Left cardiac atrium (tissue), 4 donors: Measurements from ENCODE around the gene ADIPOR2. TPM values are rescaled to one million over a fixed set of nuclear protein-coding genes. Genes with fewer than 3 reads are reported as not detected.

Source experiments
- ATAC-seq, 2 donors: fragments of 200-7000 bp; cut with Tn5 transposase; one replicate each; pipeline ENCODE4 v1.9.1; 2020; ENCODE audit warnings: mild to moderate bottlenecking in 2 of 2, moderate library complexity in 2 of 2
- DNase-seq: peaks from one replicate; pipeline ENCODE4 v3.0.0-alpha.2; 2020
- intact Hi-C, 2 donors: fragments of 100-400 bp; cut with DNase I; formaldehyde crosslinking; loops; one replicate each; pipeline versions ENCODE4 v1.14.1 to v1.15.1; 2022 to 2023
- total RNA-seq, 2 donors: library from RNA; stranded (reverse); fragmentation: NEBNext Ultra II Directional; extraction: Animal tissue kit (Norgen Biotek cat#: 25700); gene quantifications; one replicate each; pipeline ENCODE4 v1.2.1, GENCODE V29; 2021
- donor health status: DM: no; HTN: yes; CAD: no.
- donor health status: DM: no; HTN: yes; CAD: no; lungs with severe emphysema.
- donor health status: DM: yes; HTN: yes; CAD: no.
- donor health status: Dilated cardiomyopathy.

Gene ADIPOR2
- total RNA-seq, 2 donors from 2014 or later = 50.3 to 53.1 TPM

DNA sequence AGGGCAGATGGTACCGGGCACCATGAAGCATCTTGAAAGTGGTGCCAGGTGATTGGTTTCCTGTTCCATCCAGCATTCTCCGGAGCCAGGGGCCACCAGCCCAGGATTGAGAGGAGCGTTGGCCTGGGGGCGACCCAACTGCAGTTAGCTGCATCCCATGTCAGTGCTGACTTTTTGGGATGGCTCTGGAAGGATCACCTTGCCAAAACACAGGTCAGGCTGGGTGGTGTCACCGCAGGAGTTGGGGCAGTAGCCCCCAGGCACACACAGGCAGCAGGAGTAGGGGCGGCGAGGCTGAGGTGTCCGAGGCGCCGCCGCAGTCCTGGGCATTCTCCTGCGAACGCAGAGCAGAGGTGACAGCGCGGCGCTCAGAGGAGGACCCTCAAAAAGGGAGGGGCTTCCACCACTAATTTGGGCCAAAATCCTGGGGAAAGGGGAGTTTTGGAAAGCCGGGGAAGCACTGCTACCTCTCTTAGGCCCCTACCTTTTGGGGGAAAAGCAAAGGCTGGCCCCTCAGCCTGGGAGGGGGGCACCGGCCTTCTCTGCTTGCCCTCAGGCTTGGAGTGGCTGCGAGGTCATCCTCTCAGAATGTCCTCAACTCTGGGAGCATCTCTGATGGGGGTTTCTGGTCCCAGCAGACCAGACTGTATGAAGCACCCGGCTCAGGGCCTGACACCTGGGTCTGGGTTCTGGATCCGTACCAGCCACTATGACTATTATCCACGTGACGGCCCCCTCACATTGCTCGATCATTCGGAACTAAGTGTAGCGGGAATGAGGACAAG lies 102.7 kb downstream of the ADIPOR2 start:
- ATAC-seq (no peak), DNase-seq (no peak)
- intact Hi-C loops = loop anchor here (5.0 to 10.0 kb wide), 2 partner anchors 141 to 241 kb away; no protein-coding TSS in a partner anchor

DNA sequence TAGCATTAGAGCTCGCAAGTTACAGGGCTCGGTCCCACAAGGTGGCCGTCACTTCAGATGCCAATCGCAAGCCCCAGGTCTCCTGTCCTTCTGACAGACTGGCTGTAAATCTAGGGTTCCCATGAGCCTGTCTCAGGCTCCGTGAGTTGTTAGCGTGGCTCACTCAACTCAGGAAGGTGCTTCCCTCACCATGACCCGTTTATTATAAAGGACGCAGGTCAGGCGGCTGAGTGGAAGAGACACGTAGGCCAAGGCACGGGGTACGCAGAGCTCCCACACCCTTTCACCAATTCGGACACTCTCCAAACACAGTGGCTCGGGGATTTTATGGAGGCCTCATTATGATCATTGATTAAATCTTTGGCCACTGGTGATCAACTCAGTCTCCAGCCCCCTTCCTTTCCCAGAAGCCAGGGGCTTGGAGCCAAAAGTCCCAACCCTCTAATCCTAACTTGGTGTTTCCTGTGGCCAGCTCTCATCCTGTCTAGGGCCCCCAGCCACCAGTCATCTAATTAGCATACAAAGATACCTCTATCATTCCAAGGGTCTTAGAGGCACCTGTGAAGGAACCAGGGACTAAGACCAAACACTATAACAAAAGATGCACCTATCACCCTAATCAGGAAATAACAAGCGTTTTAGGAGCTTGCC lies 103.7 kb downstream of the ADIPOR2 start:
- DNase-seq (no peak), ATAC-seq (no peak)
- intact Hi-C loops = loop anchor here (5.0 to 10.0 kb wide), 2 partner anchors 142 to 240 kb away; no protein-coding TSS in a partner anchor

DNA sequence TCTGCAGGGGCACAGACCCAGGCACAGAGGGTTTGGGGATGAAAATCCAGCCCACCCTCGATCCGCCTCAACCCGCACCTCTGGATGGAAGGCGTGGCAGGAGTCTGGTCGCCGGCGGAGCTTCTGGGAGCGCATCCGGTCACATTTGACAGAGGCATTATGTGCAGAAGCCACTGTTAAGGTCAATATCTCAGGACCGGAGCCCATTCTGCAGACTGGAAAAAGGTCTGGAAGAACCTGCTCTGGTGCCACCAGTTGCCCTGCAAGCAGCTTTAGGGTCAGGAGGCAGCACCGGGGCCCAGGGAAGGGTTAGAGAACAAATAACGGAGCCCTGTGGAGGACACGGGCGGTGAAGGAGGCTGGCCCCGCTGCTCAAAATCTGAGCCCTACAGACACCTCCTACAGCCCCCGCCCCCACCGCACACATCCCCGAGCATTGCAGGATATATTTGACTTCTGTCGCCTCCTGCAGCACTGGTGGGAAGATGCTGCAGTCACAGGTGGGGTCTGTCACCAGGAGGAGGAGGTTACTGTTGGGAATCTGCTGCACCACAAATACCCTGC lies 104.4 kb downstream of the ADIPOR2 start:
- no peak for ATAC-seq
- DNase-seq = no peak
- intact Hi-C loops = loop anchor here (10.0 kb wide), 1 partner anchor 239 kb away; no protein-coding TSS in a partner anchor

DNA sequence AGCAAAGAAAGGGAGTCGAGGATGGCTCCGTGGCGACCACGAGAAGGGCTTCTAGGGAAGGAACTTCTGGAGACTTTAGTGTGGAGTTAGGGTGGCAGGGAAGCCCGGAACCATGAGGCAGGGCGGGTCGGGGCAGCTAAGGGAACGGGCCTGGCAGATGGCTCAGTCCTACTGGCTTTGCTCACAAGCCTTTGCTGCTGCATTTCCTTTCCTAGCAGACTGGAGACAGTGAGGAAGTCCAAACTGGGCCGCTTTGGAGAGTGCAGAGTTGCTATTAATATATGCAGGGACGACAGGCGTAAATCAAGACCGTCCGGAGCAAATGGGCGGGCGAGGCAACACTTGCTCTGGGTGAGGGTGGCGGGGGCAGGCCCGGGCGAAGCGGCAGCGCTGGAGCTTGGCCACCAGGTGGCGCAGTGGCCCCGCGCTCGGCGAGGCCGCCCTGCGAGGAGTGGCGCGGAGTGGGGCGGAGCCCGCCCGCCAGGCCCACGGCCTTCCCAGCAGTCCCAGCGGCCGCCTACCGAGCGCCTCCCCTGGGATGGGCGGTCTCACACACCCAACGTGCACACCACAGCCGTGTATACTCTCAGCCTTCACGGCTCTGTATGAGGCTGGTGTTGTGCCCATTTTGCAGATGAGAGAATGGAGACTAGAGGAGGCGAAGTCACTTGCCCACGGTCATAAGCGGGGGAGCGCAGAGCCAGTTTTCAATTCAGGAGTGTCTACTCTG lies 105.1 kb downstream of the ADIPOR2 start:
- intact Hi-C loops = loop anchor here (1.0 to 10.0 kb wide), 3 partner anchors 143 to 239 kb away; no protein-coding TSS in a partner anchor
- peak; percentile 95 to 97 for ATAC-seq
- peak; percentile 96 for DNase-seq

DNA sequence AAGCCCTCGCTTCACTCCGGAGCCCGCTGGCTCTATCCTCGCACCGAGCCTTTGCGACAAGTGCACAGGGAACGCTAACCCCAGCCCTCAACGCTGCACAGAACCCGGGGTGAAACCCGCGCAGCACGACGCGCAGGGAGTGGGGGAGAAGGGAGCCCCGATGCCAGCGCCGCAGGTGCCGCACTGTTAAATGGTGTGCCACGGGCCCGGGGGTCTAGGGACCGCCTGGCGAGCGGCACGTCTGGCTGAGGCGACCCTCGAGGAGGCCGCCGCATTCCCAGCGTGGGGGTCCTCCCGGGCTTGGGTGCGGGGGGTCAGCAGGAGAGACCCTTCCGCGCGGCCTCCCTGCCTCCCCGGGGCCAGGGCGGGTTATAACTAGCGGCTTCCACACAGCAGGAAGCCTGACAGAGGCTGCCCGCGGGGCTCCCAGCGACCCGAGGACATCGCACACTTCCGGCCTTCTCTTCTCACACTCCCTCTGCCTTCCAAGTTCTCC lies 105.7 kb downstream of the ADIPOR2 start:
- ATAC-seq = peak; percentile 39 to 48
- DNase-seq = no peak
- intact Hi-C loops = loop anchor here (1.0 to 10.0 kb wide), 3 partner anchors 142 to 238 kb away; no protein-coding TSS in a partner anchor

DNA sequence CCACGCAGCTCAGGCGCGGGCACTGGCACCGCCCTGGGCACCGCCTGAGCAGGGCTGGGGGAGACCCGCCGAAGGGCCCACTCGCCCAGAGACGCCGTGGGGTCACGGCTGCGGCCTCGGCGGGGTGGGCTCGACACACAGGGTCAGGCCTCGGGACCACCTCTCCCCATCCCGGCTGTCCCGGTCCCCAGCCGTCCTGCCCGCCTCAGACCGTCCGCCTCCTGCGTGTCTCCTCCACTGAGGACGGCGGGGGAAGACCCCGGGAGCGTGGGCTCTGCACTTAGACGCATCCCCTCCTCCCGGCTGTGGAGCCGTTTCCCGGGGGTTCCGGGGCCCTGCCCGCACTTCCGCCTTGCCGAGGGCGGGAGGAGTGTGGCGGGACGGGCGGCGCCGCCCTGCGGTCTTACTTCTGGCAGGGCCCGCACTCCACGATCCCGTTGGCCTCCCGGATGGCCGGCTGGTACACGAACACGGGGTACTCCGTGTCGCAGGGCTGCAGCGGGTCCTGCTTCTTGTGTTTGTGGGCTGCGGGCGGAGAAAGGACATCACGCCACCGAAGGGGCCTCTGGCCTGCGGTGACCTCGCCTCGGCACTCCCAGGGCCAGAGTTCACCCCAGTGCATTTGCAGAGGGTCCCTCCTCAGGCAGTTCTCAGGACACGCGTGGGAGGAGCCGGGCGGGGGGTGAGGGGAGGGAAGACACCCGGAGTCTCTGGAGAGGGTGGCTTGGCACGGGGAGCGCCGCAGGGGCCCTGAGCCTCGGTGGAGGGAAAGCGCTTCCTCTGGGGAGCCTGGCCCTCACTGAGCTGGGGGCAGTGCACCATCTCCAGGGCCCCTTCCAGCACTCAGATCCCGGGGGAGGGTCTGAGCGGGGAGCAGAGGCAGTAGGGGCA lies 106.4 kb downstream of the ADIPOR2 start:
- ATAC-seq = peak; percentile 34 to 59
- intact Hi-C loops = loop anchor here (2.0 to 10.0 kb wide), 2 partner anchors 142 to 238 kb away; no protein-coding TSS in a partner anchor
- DNase-seq = peak; percentile 78

DNA sequence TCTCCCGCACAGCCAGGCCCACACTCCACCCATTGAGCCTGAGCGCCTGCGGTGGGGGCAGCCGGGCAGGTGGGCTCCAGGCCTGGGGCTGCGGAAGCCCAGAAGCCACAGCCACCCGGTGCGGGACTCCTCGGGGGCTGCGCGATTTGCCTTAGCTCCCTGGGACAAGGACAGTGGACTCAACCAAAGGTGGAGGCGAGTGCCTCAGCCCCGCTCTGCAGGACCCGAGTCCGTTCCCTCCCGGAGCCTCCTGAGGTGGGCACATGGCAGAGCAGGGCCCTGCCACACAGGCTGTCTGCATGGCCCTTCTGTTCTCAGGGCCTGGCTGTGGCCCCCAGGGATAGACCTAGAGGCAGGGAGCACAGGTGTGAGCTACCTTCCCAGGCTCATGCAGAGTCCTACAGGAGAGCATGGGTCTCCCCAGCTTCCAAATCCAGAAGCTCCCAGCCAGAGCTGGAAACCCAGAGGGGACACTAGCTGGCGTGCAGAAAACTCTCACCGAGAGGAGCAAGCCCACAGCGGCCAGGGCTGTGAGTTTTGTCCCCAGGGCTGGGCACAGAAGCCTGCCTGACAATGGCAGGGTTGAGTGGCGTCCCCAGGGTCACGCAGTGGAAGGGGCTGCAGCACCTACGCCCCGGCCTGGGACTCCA lies 107.2 kb downstream of the ADIPOR2 start:
- no peak for ATAC-seq
- DNase-seq = no peak
- intact Hi-C loops = loop anchor here (2.0 to 10.0 kb wide), 2 partner anchors 141 to 237 kb away; no protein-coding TSS in a partner anchor

DNA sequence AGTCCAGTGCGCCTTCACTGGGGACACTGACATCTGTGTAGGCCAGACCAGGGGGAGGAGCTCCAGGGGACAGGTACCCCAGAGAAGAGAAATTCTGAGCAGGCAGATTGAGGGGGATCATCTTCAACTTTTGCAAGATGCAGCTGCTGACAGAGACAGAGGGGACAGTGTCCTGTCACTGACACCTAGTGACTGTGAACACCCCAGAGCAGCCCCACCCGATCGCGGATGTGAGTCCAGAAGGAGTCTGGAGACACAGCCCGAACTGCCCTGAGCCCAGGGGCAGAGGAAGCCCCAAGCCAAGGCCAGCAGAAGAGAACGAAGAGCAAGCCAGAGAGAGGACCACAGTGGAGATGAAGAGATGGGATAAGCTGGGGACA lies 107.8 kb downstream of the ADIPOR2 start:
- no peak for ATAC-seq
- no peak for DNase-seq

DNA sequence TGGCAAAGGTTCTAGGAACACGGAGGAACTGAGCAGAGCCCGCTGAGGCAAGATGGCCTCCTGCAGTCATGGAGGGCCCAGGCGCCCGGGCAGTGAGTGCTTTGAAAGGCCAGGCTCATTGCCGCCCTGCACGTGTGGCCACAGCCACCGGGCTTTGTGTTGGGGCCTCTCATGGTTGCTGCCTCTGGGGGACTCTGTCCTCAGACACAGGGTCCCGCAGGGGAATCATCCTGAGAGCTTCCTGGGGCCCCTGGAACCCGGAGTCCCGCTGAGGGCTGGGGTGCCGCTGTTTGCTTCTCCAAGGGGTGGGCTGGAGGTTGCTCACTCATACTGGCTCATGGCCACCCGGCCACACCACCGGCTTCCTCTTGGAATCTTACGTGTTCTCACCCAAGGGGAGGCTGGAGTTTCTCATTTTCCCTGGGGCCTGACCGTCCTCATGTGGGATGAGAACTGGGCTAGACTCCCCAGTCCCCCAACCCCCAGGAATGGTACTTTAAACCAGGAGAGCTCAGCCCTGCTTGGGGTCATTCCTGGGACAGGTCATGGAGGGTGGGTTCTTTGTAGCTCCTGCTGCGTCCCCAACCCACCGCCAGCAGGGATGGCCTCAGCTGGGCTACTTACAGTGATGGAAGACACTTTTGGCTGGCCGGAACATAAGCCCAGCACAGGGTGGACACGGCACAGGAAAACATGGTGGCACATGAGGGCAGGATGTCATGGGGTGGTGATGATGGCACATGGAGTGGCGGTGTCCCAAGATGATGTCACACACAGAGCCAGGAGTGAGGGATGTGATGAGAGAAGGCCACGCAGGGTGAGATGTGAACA lies 108.4 kb downstream of the ADIPOR2 start:
- intact Hi-C loops = loop anchor here (10.0 kb wide), 1 partner anchor 236 kb away; no protein-coding TSS in a partner anchor
- ATAC-seq (no peak), DNase-seq (no peak)

More for the DNA sequence above, 107.8 kb downstream of the ADIPOR2 start:
- intact Hi-C loops = loop anchor here (10.0 kb wide), 1 partner anchor 236 kb away; no protein-coding TSS in a partner anchor

DNA sequence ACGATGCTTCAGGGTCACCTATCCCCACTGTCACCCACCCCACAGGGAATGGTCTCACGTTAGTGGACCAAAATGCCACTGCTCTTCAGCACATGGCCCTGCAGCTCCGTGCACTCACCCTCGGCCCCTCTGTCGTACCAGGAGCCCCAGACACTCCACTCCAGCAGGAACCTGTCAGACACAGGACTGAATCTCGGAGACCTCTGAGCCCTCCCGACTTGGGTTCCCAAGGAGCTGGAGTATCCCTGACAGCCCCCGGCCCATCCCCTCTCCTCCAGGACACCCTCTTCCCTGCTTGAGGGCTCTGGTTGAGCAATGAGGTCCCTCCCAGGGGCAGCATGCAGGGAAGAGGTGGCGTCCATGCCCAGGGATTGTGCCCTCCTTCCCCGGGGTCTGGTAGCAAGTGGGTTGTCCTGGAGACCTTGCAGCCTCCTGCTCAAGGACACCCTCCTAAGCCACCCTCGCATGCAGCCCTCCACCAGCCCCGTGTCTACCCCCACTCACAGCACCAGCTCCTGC lies 109.1 kb downstream of the ADIPOR2 start:
- ATAC-seq (no peak), DNase-seq (no peak)
- intact Hi-C loops = loop anchor here (10.0 kb wide), 1 partner anchor 235 kb away; no protein-coding TSS in a partner anchor

DNA sequence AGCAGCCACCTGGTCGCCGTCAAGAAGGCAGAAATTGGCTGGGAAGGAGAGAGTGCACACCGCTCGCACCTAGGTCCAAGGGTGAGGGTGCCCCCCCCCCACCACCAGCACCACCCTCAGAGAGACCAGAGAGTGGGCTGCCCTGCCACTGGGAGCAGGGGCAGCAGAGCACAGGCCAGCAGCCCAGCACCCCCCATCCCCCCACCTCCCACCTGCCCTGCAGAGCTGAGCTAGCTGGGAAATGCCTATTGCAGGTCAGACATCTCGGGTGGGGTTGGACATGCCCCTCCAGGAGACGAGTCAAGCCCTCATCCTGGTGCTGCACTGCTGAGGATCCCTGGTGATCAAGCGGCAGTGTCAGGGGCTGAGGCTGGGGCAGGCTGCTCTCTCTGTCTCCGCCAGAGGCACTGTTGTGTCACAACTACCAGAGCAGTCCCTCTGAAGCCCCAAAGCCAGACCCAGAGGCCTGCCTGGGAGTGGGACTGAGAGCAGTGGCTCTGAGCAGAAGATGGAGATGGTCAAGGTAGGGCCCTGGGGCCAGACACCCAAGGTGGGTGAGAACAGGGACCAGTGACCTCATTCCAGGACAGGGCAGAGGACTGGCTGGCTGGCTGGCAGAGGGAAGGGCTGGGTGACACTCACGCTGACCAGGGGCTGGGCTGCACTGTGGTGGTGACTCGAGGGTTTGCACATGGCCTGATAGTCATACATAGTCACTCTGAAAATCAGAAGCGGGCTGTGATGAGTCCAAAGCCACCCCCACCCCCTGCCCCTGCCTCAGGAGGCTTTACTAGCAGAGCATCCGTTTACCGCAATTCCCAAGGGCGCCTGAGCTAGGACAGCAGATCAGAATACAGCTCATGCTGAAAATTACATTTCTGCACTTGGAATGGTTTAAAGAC lies 109.8 kb downstream of the ADIPOR2 start:
- intact Hi-C loops = no loop called here
- ATAC-seq = no peak
- DNase-seq = no peak

DNA sequence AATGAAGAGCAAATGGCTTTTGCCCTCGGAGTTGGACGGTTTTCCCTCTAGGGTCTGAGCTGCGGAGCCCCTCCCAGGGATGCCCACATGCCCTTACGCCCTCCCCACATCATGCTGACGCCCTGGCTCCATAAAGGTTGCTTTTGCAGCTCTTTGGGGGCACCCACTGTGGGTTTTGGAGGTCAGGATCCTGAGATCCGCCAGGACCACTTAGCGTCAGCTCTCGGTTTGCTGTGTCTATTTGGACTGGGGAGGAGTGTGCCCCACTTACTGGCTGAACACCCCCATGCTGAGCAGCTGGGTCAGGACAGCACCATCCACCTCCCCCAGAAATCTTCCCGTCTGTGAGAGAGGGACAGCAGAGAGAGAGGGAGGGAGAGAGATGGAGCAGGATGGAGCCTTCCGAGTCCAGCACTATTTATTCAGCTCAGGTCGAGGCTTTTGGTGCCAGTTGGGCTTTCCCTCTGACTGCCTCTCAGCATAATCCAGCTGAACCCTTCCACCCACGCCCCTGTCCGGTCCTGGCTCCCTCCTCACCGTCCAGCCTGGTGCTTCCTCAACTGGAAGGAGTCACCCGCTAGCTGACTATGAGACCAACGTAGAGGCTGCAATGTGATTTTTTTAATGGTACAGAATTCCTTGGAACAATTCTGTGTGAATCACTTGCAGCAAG lies 110.6 kb downstream of the ADIPOR2 start:
- DNase-seq = no peak
- intact Hi-C loops = no loop called here
- ATAC-seq = no peak

DNA sequence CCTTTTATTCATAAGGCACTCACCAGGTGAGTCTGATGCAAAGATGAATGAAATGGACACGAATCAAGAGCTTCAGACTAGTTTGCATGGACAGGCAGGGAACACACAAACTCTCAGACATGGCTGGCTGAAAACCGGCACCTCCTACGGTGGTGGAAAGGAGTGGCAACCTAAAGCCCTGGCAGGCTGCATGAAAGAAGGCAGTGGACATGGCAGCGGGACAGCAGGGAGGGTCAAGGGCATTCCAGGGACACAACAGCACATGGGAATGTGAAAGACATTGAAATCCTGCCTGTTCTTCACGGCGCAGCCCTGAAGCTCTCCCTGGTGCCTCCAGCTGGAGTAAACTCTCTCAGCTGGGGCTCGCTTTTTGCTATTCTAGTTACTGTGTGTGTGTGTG lies 112.9 kb downstream of the ADIPOR2 start:
- intact Hi-C loops = no loop called here
- no peak for DNase-seq
- ATAC-seq = no peak

DNA sequence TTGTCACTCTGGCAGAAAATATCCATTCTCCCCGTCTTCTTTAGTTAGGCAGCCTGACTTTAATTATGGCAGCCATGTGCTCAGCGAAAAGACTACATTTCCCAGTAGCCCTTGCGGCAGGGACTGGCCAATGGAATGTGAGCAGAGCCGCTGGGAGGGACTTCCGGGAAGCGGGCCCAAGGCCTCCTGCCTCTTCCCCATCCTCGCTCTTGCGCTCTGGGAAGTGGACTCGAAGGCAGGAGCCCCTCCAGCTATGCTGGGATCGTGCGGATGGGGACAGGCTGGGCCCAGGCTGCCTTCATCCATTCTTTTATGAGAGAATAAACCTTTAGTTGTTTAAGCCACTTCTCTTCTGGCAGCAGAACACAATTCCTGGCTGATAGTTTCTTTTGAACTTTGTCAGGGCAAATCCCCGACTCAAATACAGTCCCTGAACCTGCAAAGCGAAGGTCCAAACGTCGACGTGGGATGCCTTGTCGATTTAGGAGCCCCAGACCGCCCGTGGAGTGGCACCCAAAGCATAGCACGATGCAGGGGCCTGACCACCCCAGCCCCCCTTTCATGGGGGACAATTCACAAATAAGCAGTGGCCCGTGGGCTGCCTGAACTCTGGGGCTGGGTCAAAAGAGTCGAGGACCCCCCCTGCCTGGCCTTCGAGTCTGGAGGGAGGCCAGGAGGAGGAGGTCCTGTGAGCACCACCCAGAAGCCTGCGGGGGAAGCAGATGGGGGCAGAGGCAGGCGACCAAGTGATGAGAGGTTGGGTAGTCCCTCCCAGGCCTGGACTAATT lies 113.9 kb downstream of the ADIPOR2 start:
- peak; percentile 92 for DNase-seq
- peak; percentile 86 to 91 for ATAC-seq
- intact Hi-C loops = loop anchor here in 1 of 2 donors (5.0 kb wide), 1 partner anchor 113 kb away; the partner anchor contains the start of gene CACNA2D4
